ENCODE data around the gene GALNT15.

GALNT15 gene

GRCh38 chr3:16236030-16236639, 61.7 kb downstream of the GALNT15 start:
- in situ Hi-C loops (cut with MboI; ENCODE audit: low sequenced_read_pairs, unreplicated experiment) = no loop called here
- no peak for DNase-seq (ENCODE audit: low spot score)
- TF ChIP-seq CTCF (IDR thresholded peaks at IDR 0.05; ENCODE audit: borderline replicate concordance, control extremely low read depth, extremely low read depth, insufficient read depth, missing control alignments) = no peak

- no peak for TF ChIP-seq CTCF (IDR thresholded peaks at IDR 0.05; ENCODE audit: borderline replicate concordance, control extremely low read depth, extremely low read depth, insufficient read depth, missing control alignments)
- no peak for DNase-seq (ENCODE audit: low spot score)
- in situ Hi-C loops (cut with MboI; ENCODE audit: low sequenced_read_pairs, unreplicated experiment) = no loop called here
Measured at GRCh38 chr3:16236856-16237393, 62.4 kb downstream of the GALNT15 start.

- no peak for DNase-seq (ENCODE audit: low spot score)
- in situ Hi-C loops (cut with MboI; ENCODE audit: low sequenced_read_pairs, unreplicated experiment) = no loop called here
- TF ChIP-seq CTCF (IDR thresholded peaks at IDR 0.05; ENCODE audit: borderline replicate concordance, control extremely low read depth, extremely low read depth, insufficient read depth, missing control alignments) = no peak
Measured at GRCh38 chr3:16239086-16239770, 64.7 kb downstream of the GALNT15 start.

- DNase-seq (ENCODE audit: low spot score) = no peak
- TF ChIP-seq CTCF (IDR thresholded peaks at IDR 0.05; ENCODE audit: borderline replicate concordance, control extremely low read depth, extremely low read depth, insufficient read depth, missing control alignments) = no peak
- in situ Hi-C loops (cut with MboI; ENCODE audit: low sequenced_read_pairs, unreplicated experiment) = loop anchor here (10.0 kb wide), 1 partner anchor 195 kb away; no protein-coding TSS in a partner anchor
Measured at GRCh38 chr3:16239780-16240179, 65.3 kb downstream of the GALNT15 start.

GRCh38 chr3:16240229-16241023, 65.9 kb downstream of the GALNT15 start:
- no peak for DNase-seq (ENCODE audit: low spot score)
- in situ Hi-C loops (cut with MboI; ENCODE audit: low sequenced_read_pairs, unreplicated experiment) = loop anchor here (10.0 kb wide), 1 partner anchor 196 kb away; no protein-coding TSS in a partner anchor
- TF ChIP-seq CTCF (IDR thresholded peaks at IDR 0.05; ENCODE audit: borderline replicate concordance, control extremely low read depth, extremely low read depth, insufficient read depth, missing control alignments) = no peak

GRCh38 chr3:16241225-16241624, 66.7 kb downstream of the GALNT15 start:
- in situ Hi-C loops (cut with MboI; ENCODE audit: low sequenced_read_pairs, unreplicated experiment) = loop anchor here (10.0 kb wide), 1 partner anchor 196 kb away; no protein-coding TSS in a partner anchor
- TF ChIP-seq CTCF (IDR thresholded peaks at IDR 0.05; ENCODE audit: borderline replicate concordance, control extremely low read depth, extremely low read depth, insufficient read depth, missing control alignments) = no peak
- no peak for DNase-seq (ENCODE audit: low spot score)
